HUDEP-2 (cell line): ENCODE data around the gene RASGRF1.

Experiments
- DNase-seq, 76 experiments: peaks; one replicate each; lab custom pipeline; 2025; ENCODE audit not compliant: unreplicated experiment in 76 of 76; lab: John Stamatoyannopoulos, UW

RASGRF1 gene

GRCh38 chr15:79071901-79072300 lies 18.7 kb downstream of the RASGRF1 start:
- DNase-seq: no peak

DNA sequence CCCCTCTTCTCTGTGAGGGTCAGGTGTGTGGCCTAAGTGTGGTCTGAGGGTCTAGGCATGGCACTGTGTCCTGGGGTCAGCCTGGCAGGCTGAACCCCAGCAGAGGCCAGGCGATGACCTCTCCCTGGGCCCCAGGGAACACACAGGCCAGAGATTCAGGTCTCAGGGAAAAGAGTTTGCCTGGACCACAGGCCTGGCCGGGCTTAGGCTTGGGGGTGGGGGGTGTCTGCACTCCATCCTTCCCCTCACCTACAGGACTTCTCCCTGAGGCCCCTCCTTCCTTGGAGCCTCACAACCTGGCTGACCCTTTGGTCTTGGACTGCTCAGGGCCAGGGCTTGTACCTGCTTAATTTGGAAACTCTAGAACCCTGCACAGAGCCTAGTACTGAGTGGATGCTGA lies 21.8 kb downstream of the RASGRF1 start:
- no peak for DNase-seq

- no peak for DNase-seq
Observed at GRCh38 chr15:79067969-79068368, 22.6 kb downstream of the RASGRF1 start.

- no peak for DNase-seq
Observed at GRCh38 chr15:79067072-79067833, 23.3 kb downstream of the RASGRF1 start.

DNA sequence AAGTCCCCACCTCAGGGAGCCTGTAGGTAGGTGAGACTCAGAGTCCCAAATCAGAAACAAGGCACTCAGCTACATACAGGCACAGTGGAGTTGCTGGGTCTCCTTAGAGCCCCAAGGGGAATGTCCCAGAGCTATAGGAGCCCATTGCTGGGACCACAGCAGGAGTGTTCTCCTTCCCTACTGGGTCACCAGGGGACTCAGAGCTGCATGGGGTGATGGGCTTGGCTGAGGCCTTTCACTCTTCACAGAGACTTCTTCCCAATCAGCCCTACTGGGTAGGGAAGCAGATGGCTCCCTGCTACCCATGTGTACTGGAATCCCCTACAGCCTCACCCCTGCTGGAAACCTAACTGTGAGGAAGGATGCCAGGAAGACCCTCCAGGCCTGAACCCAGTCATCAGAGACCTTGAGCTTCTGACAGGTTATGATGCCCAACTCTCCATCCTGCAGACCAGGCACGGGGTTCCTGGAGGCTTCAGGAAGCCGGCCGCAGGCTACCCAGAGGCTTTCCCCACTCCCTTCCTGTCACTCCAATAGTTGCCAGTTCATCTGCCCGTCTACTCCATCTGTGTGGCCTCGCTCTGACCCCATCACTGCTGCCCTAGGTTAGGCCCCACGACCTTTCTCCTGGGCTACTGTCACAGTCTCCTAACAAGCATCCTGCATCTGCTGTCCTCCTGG lies 24.0 kb downstream of the RASGRF1 start:
- no peak for DNase-seq

DNA sequence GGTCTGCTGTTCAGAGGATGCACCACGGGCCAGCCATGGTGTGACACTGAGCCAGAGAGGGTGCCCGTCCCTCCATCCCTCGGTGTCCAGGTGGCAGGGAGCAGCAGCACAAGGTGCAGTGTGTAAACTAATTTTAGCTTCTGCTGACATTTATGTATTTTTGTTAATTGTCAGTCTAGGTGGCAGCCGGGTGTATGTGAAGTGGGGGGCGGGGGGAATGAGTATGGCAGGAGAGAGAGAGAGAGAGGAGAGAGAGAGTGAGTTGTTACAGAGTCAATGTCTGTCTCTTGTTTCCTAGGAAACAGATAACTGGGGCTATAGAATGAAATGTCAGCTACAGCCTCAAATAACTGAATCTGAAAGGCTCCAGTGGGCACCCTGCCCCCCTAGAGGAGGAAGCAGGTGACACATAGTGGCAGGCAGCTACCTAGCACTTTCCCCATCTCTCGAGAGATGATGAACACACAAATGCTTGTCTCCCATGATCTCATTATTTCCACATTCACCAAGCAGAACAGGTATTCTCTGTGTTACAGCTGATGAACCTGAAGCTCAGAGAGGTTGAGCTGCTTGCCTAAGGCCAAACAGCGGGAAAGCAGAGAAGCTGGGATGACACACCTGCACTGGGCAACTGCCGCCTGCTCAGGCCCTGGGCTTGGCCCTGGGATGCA lies 24.7 kb downstream of the RASGRF1 start:
- no peak for DNase-seq

DNA sequence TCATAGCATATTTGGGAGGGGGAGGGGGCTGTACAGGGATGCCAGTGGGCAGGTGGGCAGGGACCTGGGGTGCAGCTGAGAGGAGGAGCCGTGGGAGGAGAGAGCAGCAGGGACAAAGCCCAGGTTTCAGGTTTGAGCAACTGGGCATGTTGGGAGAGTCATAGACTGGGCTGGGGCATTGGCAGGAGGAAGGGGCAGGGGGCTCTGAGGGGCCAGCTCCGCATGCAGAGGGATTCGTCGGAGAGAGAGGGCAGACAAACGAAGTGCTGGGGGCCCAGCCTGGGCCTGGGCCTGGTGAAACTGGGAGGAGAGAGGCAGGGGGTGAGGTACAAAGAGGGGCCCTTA lies 25.2 kb downstream of the RASGRF1 start:
- no peak for DNase-seq

DNA sequence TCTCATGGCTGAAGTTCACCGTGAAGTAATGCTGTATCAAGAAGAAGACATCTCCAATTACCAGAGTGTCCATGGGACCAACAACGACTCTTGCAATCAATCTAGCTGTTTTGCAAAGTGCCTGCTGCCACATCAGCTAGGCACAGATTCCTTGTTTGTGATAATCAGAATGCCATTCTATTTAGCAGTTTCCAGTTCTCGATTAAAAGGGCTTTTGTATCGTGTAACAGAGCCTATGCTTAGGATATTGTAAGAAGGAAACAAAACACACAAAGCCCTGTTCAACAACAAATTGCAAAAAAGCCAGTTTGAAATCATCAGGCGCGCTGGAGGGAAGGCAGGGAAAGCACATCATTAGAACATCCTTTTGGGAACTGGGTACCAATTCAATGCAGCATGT lies 26.1 kb downstream of the RASGRF1 start:
- DNase-seq: no peak

- DNase-seq: no peak
Observed at GRCh38 chr15:79060175-79060574, 30.4 kb downstream of the RASGRF1 start.

DNA sequence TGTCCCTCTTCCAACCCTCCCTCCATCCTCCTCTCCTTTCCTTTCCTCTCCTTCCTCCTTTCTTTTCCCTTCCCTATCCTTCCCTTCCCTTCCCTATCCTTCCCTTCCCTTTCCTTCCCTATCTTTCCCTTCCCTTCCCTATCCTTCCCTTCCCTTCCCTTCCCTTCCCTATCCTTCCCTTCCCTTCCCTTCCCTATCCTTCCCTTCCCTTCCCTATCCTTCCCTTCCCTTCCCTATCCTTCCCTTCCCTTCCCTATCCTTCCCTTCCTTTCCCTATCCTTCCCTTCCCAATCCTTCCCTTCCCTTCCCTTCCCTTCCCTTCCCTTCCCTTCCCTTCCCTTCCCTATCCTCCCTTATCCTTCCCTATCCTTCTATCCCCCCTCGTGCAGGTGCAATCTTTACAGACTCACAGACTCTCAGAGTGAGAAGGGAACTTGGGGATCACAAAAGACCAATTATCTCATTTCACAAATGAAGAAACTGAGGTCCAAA lies 31.5 kb downstream of the RASGRF1 start:
- DNase-seq: no peak

- no peak for DNase-seq
Observed at GRCh38 chr15:79058260-79058850, 32.2 kb downstream of the RASGRF1 start.

- no peak for DNase-seq
Observed at GRCh38 chr15:79057050-79057449, 33.5 kb downstream of the RASGRF1 start.

DNA sequence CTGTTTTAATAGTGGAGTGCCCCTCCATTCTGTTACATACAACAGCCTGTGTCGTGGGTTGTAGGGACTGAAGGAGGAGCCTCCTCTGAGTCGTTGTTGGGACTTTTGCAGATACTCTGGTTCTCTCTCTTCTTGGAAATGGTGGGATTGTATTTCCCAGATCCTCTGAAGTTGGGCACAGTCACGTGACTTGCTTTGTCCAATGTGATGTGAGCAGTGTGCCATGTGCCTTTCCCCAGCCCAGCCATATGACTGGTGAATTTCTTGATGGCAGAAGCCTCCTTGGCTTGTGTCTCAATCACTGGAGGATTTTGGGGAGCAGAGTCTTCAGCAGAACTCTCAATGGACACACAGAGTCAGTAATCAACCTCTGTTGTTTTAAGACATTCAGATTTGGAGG lies 36.2 kb downstream of the RASGRF1 start:
- DNase-seq: no peak

- DNase-seq: no peak
Observed at GRCh38 chr15:79053894-79054293, 36.7 kb downstream of the RASGRF1 start.

DNA sequence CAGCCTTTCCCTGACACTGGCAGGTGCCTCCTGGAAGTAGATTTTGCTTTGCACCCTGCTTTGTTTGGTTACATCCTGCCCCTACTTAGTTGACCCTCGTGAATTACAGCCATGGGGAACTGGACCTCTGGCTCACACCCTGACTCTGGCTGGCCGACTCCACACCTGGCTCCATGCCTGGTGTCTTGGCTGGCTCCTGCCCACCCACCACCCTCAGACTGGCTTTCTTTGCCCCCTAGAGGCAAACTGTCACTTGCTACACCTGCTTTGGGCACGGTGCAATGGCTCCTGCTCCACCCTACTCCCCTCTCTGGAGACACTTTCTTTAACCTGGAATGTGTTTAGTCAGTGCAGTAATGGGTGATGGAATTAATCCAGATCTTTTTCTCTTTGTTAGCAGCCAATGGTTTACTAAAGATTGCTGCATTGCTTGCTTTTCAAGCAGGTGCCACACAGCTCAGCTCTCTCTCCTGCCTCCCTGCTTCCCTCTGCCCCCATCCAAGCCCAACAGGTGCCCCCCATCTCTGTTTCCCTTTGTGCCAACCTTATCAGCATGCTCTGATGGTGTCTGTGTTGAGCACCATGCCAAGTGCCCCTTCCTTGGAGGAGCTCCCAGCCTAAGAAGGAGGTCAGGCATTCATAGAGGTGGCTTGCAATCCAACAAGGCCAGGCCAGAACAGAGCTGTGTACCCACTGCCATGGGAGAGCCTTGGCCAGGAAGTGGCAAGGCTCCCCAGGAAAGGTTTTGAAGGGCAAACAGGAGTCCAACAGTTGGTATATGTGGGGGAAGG lies 38.4 kb downstream of the RASGRF1 start:
- DNase-seq: no peak

- DNase-seq: no peak
Observed at GRCh38 chr15:79051029-79051428, 39.6 kb downstream of the RASGRF1 start.

DNA sequence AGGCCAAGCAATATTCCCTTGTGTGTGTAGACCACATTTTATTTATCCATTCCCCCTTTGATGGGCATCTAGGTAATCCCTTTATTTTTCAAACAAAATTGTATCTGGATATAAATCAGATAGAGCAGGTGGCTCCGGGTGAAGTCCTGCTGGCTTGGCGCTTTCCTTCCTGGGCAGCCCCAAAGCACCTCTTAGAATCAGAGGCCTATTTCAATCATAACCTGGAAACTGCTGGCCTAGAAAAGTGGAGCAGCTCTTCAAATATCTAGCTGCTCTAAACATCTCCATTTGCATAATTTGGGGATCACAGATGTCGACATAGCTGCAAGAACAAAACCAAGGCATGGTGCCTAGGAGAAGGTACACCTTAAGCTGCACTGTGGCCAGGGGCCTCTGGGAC lies 40.2 kb downstream of the RASGRF1 start:
- DNase-seq: no peak

DNA sequence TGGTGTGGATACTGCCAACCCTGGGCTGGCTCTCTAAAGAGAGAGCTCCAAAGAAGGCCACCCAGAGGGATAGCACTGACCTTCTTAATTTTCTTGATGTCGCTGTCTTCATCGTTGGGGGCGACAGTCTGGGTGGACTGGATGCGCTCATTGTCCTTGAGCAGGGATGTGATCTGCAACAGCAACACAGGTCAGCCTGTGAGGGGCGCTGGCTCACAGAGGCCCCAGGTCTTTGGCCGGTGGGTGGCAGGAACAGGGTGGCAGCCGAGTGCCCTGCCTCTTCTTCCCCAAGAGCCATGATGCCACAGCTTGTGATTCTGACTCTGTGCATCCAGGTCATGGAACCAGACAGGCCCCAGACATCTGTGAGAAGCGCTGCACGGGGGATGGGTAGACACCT lies 41.2 kb downstream of the RASGRF1 start:
- DNase-seq: no peak

- DNase-seq: no peak
Observed at GRCh38 chr15:79047676-79048439, 42.7 kb downstream of the RASGRF1 start.
